GM12878 (cell line): Measurements from ENCODE around the gene RPL13A. TPM values are rescaled to one million over a fixed set of nuclear protein-coding genes. Genes with fewer than 3 reads are reported as not detected.

ENCODE experiments used
- ATF2 ChIP-seq: IDR thresholded peaks from 2 replicates; pipeline ENCODE4 v1.6.1; 2012; ENCODE audit warnings: low read length, inconsistent platforms
- ATF3 ChIP-seq: IDR thresholded peaks from 2 replicates; pipeline ENCODE4 v1.6.1; 2011; ENCODE audit warnings: low read depth, mild to moderate bottlenecking, low read length, moderate library complexity, borderline replicate concordance; ENCODE audit errors: extremely low read depth
- CREM ChIP-seq: IDR thresholded peaks from 2 replicates; pipeline ENCODE4 v1.6.1; 2014; ENCODE audit warnings: antibody characterized with exemption, low read depth
- HSF1 ChIP-seq: fragments of 150-350 bp; IDR thresholded peaks from 2 replicates; pipeline ENCODE4 v1.6.1; 2014; ENCODE audit warnings: mild to moderate bottlenecking, low read depth, low read length
- IRF5 ChIP-seq: fragments of 450-650 bp; IDR thresholded peaks from 2 replicates; pipeline ENCODE4 v1.6.1; 2017; ENCODE audit warnings: borderline replicate concordance
- JUNB ChIP-seq: IDR thresholded peaks from 2 replicates; pipeline ENCODE4 v1.6.1; 2016; ENCODE audit warnings: antibody characterized with exemption, mild to moderate bottlenecking
- KDM1A ChIP-seq: fragments of 200-600 bp; sonication (generic); IDR thresholded peaks from 2 replicates; pipeline ENCODE4 v1.6.1; 2016; ENCODE audit warnings: borderline replicate concordance
- KLF5 ChIP-seq: fragments of 450-650 bp; IDR thresholded peaks from 2 replicates; pipeline ENCODE4 v1.6.1; 2014; ENCODE audit warnings: mild to moderate bottlenecking; ENCODE audit not compliant: partially characterized antibody
- NRF1 ChIP-seq: conservative IDR thresholded peaks from 2 replicates; pipeline ENCODE4 v1.6.1; 2011; ENCODE audit warnings: mild to moderate bottlenecking, low read depth, low read length, improper control_type of control experiment
- PBX3 ChIP-seq: IDR thresholded peaks from 2 replicates; pipeline ENCODE4 v1.6.1; 2011; ENCODE audit warnings: mild to moderate bottlenecking, low read depth, low read length, moderate library complexity; ENCODE audit not compliant: insufficient replicate concordance
- RAD21 ChIP-seq: IDR thresholded peaks from 2 replicates; pipeline ENCODE4 v1.6.1; 2011; ENCODE audit warnings: mild to moderate bottlenecking, low read depth, low read length, moderate library complexity; ENCODE audit not compliant: insufficient read depth
- RB1 ChIP-seq: fragments of 450-650 bp; formaldehyde crosslinking; IDR thresholded peaks from 2 replicates; pipeline ENCODE4 v1.6.1; 2017; ENCODE audit warnings: mild to moderate bottlenecking, borderline replicate concordance
- RFX5 ChIP-seq: IDR thresholded peaks from 2 replicates; pipeline ENCODE4 v1.6.1; 2011; ENCODE audit warnings: low read depth, low read length, improper control_type of control experiment
- SMC3 ChIP-seq: IDR thresholded peaks from 2 replicates; pipeline ENCODE4 v1.6.1; 2011; ENCODE audit warnings: low read length, improper control_type of control experiment, borderline replicate concordance
- TCF7 ChIP-seq: IDR thresholded peaks from 2 replicates; pipeline ENCODE4 v1.6.1; 2014; ENCODE audit warnings: antibody characterized with exemption, borderline replicate concordance
- USF1 ChIP-seq: IDR thresholded peaks from 2 replicates; pipeline ENCODE4 v1.6.1; 2011; ENCODE audit warnings: borderline replicate concordance, low read depth, mild to moderate bottlenecking, moderate library complexity, mixed read lengths, low read length; ENCODE audit not compliant: insufficient read depth; ENCODE audit errors: extremely low read length
- USF2 ChIP-seq: IDR thresholded peaks from 2 replicates; pipeline ENCODE4 v1.6.1; 2011; ENCODE audit warnings: low read depth, low read length, improper control_type of control experiment, borderline replicate concordance
- ZBTB4 ChIP-seq: fragments of 450-650 bp; formaldehyde crosslinking; IDR thresholded peaks from 2 replicates; pipeline ENCODE4 v1.4.0; 2022; ENCODE audit warnings: mild to moderate bottlenecking, moderate library complexity
- polyA plus RNA-seq, 11 experiments: library from polyadenylated mRNA; depleted of rRNA in 4 of 11; unstranded in 6 of 11; stranded (reverse) in 5 of 11; fragments of >200 nt; fragmentation: Nextera tagmentation in 4 of 11; fragmentation: Illumina TruSeq in 1 of 11; extraction: Ambion mirVana in 4 of 11; extraction: Trizol in 1 of 11; gene quantifications; 1 replicate in 1 of 11; 2 replicates in 10 of 11; pipeline versions ENCODE4 v1.2.1 to v1.2.3, GENCODE V29; 2011 to 2016; ENCODE audit warnings: inconsistent platforms in 2 of 11, missing spikeins in 2 of 11, low read depth in 1 of 11
- total RNA-seq, 4 experiments: library from RNA; depleted of rRNA in 3 of 4; stranded (reverse); fragments of >200 nt in 3 of 4; fragmentation: Illumina TruSeq in 1 of 4; extraction: Trizol in 1 of 4; gene quantifications; 2 replicates each; pipeline versions ENCODE4 v1.2.1 to v1.2.3, GENCODE V29; 2013 to 2021

Gene RPL13A
- total and polyA plus RNA-seq, 10 of the 15 experiments (the other 5 are each of a cell fraction or from before 2014, with no cell fraction given), result 1,426 to 8,961 (median 4,266) TPM

- TF ChIP-seq ZBTB4 (CRISPR knock-in tag), result no peak
- TF ChIP-seq IRF5, result no peak
- no peak for TF ChIP-seq RFX5
- TF ChIP-seq ATF2, result no peak
- TF ChIP-seq CREM, result 0 out of 2 replicates have a peak, but pooled peaks have one; percentile 51
- no peak for TF ChIP-seq KDM1A
- no peak for TF ChIP-seq HSF1
- TF ChIP-seq ATF3, result no peak
- no peak for TF ChIP-seq NRF1
- TF ChIP-seq TCF7, result no peak
- TF ChIP-seq KLF5, result no peak
- TF ChIP-seq SMC3, result peak; percentile 72
- no peak for TF ChIP-seq PBX3
- peak; percentile 89; the same call in 1 of the 2 replicates for TF ChIP-seq RB1
- TF ChIP-seq USF1, result no peak
- no peak for TF ChIP-seq JUNB
- TF ChIP-seq USF2, result no peak
- TF ChIP-seq RAD21, result peak; percentile 63
Measured at GRCh38 chr19:49473868-49474541, 13.4 kb upstream of the RPL13A start, which contains the start of gene FLT3LG (continued).
